DND-41 (cell line): ENCODE data around the gene RIMOC1.
"Not testable (repeated sequence)": the region's sequence is repeated elsewhere in the genome, so short reads cannot be mapped to it uniquely, and the experiment has no call there.

Experiments used
- ATAC-seq: fragments of 200-7000 bp; cut with Tn5 transposase; 3 replicates; pipeline ENCODE4 v1.9.1; 2021; ENCODE audit warnings: low read depth; ENCODE audit not compliant: insufficient read depth
- DNase-seq: peaks from one replicate; pipeline ENCODE4 v3.0.0-alpha.2; 2020
- H2AFZ ChIP-seq: 2 replicates; pipeline ENCODE4 v1.6.0; 2012; ENCODE audit warnings: low read depth, low read length
- H3K27ac ChIP-seq: 2 replicates; pipeline ENCODE4 v1.5.1; 2012; ENCODE audit warnings: low read length, inconsistent platforms
- H3K27me3 ChIP-seq: fragments of 200-600 bp; sonication (generic); 2 replicates; pipeline ENCODE4 v1.6.0; 2012; ENCODE audit warnings: low read length, mild to moderate bottlenecking, inconsistent platforms; ENCODE audit not compliant: insufficient read depth, poor library complexity
- H3K36me3 ChIP-seq: 2 replicates; pipeline ENCODE4 v1.5.1; 2012; ENCODE audit warnings: low read length, inconsistent platforms; ENCODE audit not compliant: insufficient read depth
- H3K4me1 ChIP-seq: 2 replicates; pipeline ENCODE4 v1.5.1; 2012; ENCODE audit warnings: mild to moderate bottlenecking, low read length; ENCODE audit not compliant: insufficient read depth
- H3K4me2 ChIP-seq: 2 replicates; pipeline ENCODE4 v1.6.0; 2012; ENCODE audit warnings: mild to moderate bottlenecking, moderate library complexity, low read length, inconsistent platforms; ENCODE audit not compliant: insufficient read depth
- H3K4me3 ChIP-seq, 2 experiments: fragments of 200-600 bp in 1 of 2; shearing (Covaris generic) in 1 of 2; 2 replicates each; pipeline ENCODE4 v1.5.1; 2012 to 2016; ENCODE audit warnings: inconsistent platforms in 2 of 2, low read length in 2 of 2, mild to moderate bottlenecking in 2 of 2, low read depth in 1 of 2, moderate library complexity in 1 of 2
- H3K79me2 ChIP-seq: 2 replicates; pipeline ENCODE4 v1.6.0; 2012; ENCODE audit warnings: low read length, inconsistent platforms; ENCODE audit not compliant: insufficient read depth
- H3K9ac ChIP-seq: 2 replicates; pipeline ENCODE4 v1.6.0; 2012; ENCODE audit warnings: low read depth, mild to moderate bottlenecking, inconsistent platforms, low read length, moderate library complexity
- H3K9me3 ChIP-seq: 2 replicates; pipeline ENCODE4 v1.5.1; 2012; ENCODE audit warnings: low read length, moderate library complexity, mild to moderate bottlenecking, inconsistent platforms; ENCODE audit not compliant: insufficient read depth, severe bottlenecking
- H4K20me1 ChIP-seq: 2 replicates; pipeline ENCODE4 v1.6.0; 2012; ENCODE audit warnings: low read length; ENCODE audit not compliant: insufficient read depth
- EZH2 ChIP-seq: IDR thresholded peaks from 3 replicates; pipeline ENCODE4 v1.6.1; 2012; ENCODE audit warnings: borderline replicate concordance, low read depth, mild to moderate bottlenecking, moderate library complexity, low read length, inconsistent platforms; ENCODE audit not compliant: severe bottlenecking
- TF ChIP-seq, protein P1 (sequence below): IDR thresholded peaks from 2 replicates; pipeline ENCODE4 v1.5.1; 2012; ENCODE audit warnings: borderline replicate concordance, low read length, moderate library complexity, mild to moderate bottlenecking; ENCODE audit not compliant: poor library complexity, severe bottlenecking; ENCODE audit errors: extremely low read depth

RIMOC1 gene

DNA sequence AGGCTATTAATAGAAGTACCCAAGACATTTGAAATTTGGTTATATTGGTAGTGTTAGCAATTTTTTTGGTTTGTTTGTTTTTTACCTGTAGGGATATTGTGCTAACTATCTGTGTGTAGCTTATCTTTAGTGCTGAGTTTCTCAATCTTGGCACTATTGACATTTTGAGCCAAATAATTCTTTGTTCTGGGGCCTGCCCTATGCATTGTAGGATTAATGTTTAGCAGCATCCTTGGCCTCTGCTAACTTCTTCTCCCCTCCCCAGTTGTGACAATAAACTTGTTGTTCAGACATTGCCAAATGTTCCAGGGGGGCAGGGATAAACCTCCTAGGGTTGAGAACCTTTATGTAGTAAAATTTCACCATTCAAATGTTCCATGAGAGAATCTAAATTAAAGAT is 24.9 kb downstream of the RIMOC1 start:
- H3K4me3 ChIP-seq, result no peak overlapping the region
- no peaks in the 10 kb centered on the region for H3K9me3 ChIP-seq
- H3K36me3 ChIP-seq, result peaks cover 33% of the 10 kb centered on the region
- peaks cover 31% of the 10 kb centered on the region for H3K4me1 ChIP-seq
- no peak for TF ChIP-seq EZH2
- TF ChIP-seq, protein P1, sequence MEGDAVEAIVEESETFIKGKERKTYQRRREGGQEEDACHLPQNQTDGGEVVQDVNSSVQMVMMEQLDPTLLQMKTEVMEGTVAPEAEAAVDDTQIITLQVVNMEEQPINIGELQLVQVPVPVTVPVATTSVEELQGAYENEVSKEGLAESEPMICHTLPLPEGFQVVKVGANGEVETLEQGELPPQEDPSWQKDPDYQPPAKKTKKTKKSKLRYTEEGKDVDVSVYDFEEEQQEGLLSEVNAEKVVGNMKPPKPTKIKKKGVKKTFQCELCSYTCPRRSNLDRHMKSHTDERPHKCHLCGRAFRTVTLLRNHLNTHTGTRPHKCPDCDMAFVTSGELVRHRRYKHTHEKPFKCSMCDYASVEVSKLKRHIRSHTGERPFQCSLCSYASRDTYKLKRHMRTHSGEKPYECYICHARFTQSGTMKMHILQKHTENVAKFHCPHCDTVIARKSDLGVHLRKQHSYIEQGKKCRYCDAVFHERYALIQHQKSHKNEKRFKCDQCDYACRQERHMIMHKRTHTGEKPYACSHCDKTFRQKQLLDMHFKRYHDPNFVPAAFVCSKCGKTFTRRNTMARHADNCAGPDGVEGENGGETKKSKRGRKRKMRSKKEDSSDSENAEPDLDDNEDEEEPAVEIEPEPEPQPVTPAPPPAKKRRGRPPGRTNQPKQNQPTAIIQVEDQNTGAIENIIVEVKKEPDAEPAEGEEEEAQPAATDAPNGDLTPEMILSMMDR, result no peak
- H3K27ac ChIP-seq, result no peak overlapping the region
- H4K20me1 ChIP-seq, result no peaks in the 10 kb centered on the region
- no peaks in the 10 kb centered on the region for H3K27me3 ChIP-seq
- H3K79me2 ChIP-seq, result peaks cover 15% of the 10 kb centered on the region
- H3K9ac ChIP-seq, result no peak overlapping the region
- DNase-seq, result no peak
- no peak overlapping the region for H3K4me2 ChIP-seq
- no peak for ATAC-seq
- H2AFZ ChIP-seq, result no peak overlapping the region

DNA sequence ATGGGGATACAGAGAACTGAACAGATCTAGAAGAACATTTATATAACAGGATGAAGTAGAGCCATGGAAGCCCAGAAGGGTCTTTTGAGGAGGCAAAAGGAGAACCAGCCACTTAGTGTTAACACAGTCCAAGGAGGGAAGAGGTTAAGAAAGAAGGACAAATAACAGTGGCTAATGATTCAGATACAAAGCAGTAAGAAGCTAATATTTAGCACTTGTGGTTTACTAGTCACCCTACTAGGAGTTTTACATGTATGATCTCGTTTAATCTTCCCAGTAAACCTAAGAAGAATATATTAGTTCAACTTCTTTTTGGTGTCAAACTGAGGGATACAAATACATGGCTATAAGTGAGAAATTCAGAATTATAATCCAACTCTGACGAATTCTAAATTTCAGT is 28.6 kb downstream of the RIMOC1 start:
- H3K9ac ChIP-seq, result no peak overlapping the region
- DNase-seq (no peak), ATAC-seq (no peak)
- H3K36me3 ChIP-seq, result peaks cover 58% of the 10 kb centered on the region
- no peaks in the 10 kb centered on the region for H3K4me1 ChIP-seq
- TF ChIP-seq, protein P1, result no peak
- no peak for TF ChIP-seq EZH2
- no peaks in the 10 kb centered on the region for H3K9me3 ChIP-seq
- no peaks in the 10 kb centered on the region for H4K20me1 ChIP-seq
- H3K27me3 ChIP-seq, result no peaks in the 10 kb centered on the region
- H3K27ac ChIP-seq, result no peak overlapping the region
- no peak overlapping the region for H3K4me3 ChIP-seq
- H2AFZ ChIP-seq, result no peak overlapping the region
- H3K4me2 ChIP-seq, result no peak overlapping the region
- H3K79me2 ChIP-seq, result no peaks in the 10 kb centered on the region; the same call in 1 of the 2 replicates

DNA sequence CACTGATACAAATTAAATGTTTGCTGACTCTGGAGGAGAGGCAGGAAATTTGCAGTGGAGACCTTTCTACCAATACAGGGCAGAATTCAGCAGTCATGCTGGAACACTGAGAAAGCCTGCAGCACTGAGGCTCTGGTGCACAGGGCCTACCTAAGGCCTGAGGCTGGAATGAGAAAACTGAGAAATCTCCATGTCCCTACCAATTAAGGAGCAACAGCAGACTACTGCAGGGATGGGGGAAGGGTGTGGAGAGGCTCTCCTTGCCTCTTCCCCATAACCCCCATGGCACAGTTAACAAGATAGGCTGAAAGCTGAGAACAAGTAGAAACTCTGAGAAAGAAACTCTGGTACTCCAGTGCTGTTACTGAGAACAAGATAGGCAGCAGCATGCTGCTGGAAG is 31.4 kb downstream of the RIMOC1 start:
- no peaks in the 10 kb centered on the region for H4K20me1 ChIP-seq
- no peaks in the 10 kb centered on the region for H3K4me1 ChIP-seq
- TF ChIP-seq EZH2, result no peak
- TF ChIP-seq, protein P1, result no peak
- no peak overlapping the region for H3K4me3 ChIP-seq
- DNase-seq, result no peak
- no peaks in the 10 kb centered on the region for H3K9me3 ChIP-seq
- no peak overlapping the region for H3K27ac ChIP-seq
- H3K27me3 ChIP-seq, result no peaks in the 10 kb centered on the region
- no peak for ATAC-seq
- no peaks in the 10 kb centered on the region for H3K79me2 ChIP-seq
- H3K9ac ChIP-seq, result no peak overlapping the region
- no peak overlapping the region for H2AFZ ChIP-seq
- no peak overlapping the region for H3K4me2 ChIP-seq
- peaks cover 53% of the 10 kb centered on the region for H3K36me3 ChIP-seq

DNA sequence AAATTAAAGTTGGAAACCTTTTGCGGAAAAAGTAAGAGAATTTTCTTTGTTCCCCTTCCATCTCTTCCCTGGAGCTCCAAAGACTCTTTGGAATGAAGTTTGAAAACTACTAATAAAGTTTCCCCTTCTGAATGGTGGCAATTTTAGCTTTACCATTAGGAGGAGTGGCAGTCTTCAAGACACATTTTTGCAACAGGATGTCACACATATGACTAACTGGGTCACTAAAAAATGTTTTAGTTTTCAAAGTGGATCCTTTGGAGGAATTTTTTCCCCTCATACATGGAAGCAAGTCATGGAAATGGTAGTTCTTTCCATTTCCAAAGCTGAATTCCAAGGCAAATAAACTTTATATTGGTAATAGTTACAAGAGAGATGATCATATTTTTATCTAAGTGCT is 36.5 kb downstream of the RIMOC1 start:
- no peaks in the 10 kb centered on the region for H3K79me2 ChIP-seq
- no peak overlapping the region for H3K27ac ChIP-seq
- no peak for DNase-seq
- TF ChIP-seq, protein P1, result no peak
- TF ChIP-seq EZH2, result no peak
- no peak overlapping the region for H3K4me2 ChIP-seq
- H3K9ac ChIP-seq, result no peak overlapping the region
- H2AFZ ChIP-seq, result no peak overlapping the region
- ATAC-seq, result no peak
- peaks cover 26% of the 10 kb centered on the region for H3K36me3 ChIP-seq
- H4K20me1 ChIP-seq, result no peaks in the 10 kb centered on the region
- no peak overlapping the region for H3K4me3 ChIP-seq
- H3K9me3 ChIP-seq, result no peaks in the 10 kb centered on the region
- no peaks in the 10 kb centered on the region for H3K27me3 ChIP-seq
- H3K4me1 ChIP-seq, result no peaks in the 10 kb centered on the region

DNA sequence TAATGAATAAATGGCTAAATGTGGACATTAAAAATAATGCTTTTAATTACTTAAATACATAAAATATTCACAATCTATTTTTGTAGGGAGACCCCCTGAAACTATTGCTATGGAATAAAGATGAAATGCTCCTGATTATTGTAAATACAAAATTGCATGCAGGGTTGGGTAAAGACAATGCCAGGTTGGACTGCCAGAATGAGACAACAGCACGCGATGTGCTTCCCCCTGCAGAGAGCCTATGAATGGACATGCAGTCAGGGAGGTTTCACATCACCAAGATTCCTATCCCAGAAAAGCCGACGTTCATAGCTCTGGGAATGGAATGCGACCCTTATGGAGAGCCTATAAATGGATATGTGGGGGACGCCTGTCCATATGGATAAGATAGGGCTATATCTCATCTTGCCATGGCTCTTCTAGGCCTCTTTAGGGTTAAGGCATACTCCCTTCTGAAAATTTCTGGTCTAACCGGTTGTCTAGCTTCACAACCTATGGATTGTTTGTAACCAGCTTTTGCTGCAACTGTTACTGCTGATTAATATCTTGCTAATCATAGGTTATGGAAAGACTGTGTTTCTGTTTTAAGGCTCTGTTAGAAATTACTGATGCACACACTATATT is 41.3 kb downstream of the RIMOC1 start:
- DNase-seq, H3K4me3 ChIP-seq, H3K4me1 ChIP-seq: not testable (repeated sequence)

More for the DNA sequence above, 41.3 kb downstream of the RIMOC1 start:
- not testable (repeated sequence) for H3K36me3 ChIP-seq, H2AFZ ChIP-seq, ATAC-seq, H3K27me3 ChIP-seq, H3K9ac ChIP-seq, H3K9me3 ChIP-seq, H3K79me2 ChIP-seq, H3K27ac ChIP-seq, H4K20me1 ChIP-seq, H3K4me2 ChIP-seq
